Vagina (tissue), 2 donors: Measurements from ENCODE around the gene ZNF483. TPM values are rescaled to one million over a fixed set of nuclear protein-coding genes. Genes with fewer than 3 reads are reported as not detected.

Experiments used
- DNase-seq, 2 donors: peaks; one replicate each; pipeline ENCODE4 v3.0.0-alpha.2; 2017; ENCODE audit errors: extremely low spot score in 2 of 2
- H3K27ac ChIP-seq: fragments of 200-600 bp; sonication (generic); one replicate; pipeline ENCODE4 v1.5.1; 2019
- H3K27me3 ChIP-seq: fragments of 200-600 bp; sonication (generic); one replicate; pipeline ENCODE4 v1.5.1; 2019
- H3K36me3 ChIP-seq, 2 donors: fragments of 200-600 bp; sonication (generic); one replicate each; pipeline ENCODE4 v1.5.1; 2017 to 2019
- H3K4me1 ChIP-seq: fragments of 200-600 bp; sonication (generic); one replicate; pipeline ENCODE4 v1.5.1; 2019
- H3K4me3 ChIP-seq, 2 donors: fragments of 200-600 bp; sonication (generic); 1 replicate in 1 of 2; 2 replicates in 1 of 2; pipeline ENCODE4 v1.5.1; 2016 to 2019
- H3K9me3 ChIP-seq: fragments of 200-600 bp; sonication (generic); one replicate; pipeline ENCODE4 v1.5.1; 2019
- CTCF ChIP-seq, 3 experiments: fragments of 450-650 bp in 2 of 3; fragments of 200-600 bp in 1 of 3; sonication (generic) in 1 of 3; IDR thresholded peaks; one replicate each; pipeline ENCODE4 v1.5.1; 2017 to 2019; ENCODE audit warnings: antibody characterized with exemption in 3 of 3, mild to moderate bottlenecking in 2 of 3, moderate library complexity in 2 of 3
- POLR2A ChIP-seq, 2 donors: fragments of 450-650 bp; IDR thresholded peaks; one replicate each; pipeline ENCODE4 v1.6.1; 2017; ENCODE audit warnings: antibody characterized with exemption in 2 of 2, mild to moderate bottlenecking in 2 of 2, moderate library complexity in 2 of 2
- POLR2AphosphoS5 ChIP-seq, 2 donors: sonication (generic); formaldehyde crosslinking; IDR thresholded peaks; one replicate each; pipeline ENCODE4 v1.9.0; 2017; ENCODE audit warnings: antibody characterized with exemption in 2 of 2, mild to moderate bottlenecking in 2 of 2, low read depth in 1 of 2; ENCODE audit not compliant: insufficient read depth in 1 of 2
- intact Hi-C: fragments of 100-400 bp; cut with DNase I; formaldehyde crosslinking; loops from one replicate; pipeline ENCODE4 v1.15.1; 2023
- total RNA-seq: library from RNA; depleted of rRNA; stranded (reverse); fragments of >200 nt; gene quantifications from one replicate; pipeline ENCODE4 v1.2.3, GENCODE V29; 2016

Gene ZNF483
- total RNA-seq, result 8.8 TPM

- DNase-seq, result no peak
- Histone ChIP-seq H3K4me3 (peak within 1 kb of the TSS; percentile 72 to 90), H3K27me3 (no peaks in the 10 kb centered on the region), H3K4me1 (peaks cover 17% of the 10 kb centered on the region), H3K9me3 (no peaks in the 10 kb centered on the region), H3K27ac (peak within 1 kb of the TSS; percentile 77), H3K36me3 (peaks cover 0 to 16% of the 10 kb centered on the region in 2 donors)
- TF ChIP-seq POLR2AphosphoS5 (IDR thresholded peaks at IDR 0.05; ENCODE audit: insufficient read depth in 1 of 2, low read depth in 1 of 2), result peak in 1 of 2 donors; percentile 67
- TF ChIP-seq CTCF (IDR thresholded peaks at IDR 0.05), result no peak
- peak in 1 of 2 donors; percentile 4 for TF ChIP-seq POLR2A (IDR thresholded peaks at IDR 0.05)
- intact Hi-C loops, result no loop called here
Measured at GRCh38 chr9:111525056-111525977, at the start of gene ZNF483. Gene ZNF483, plus strand, starts transcription at chr9:111525179. Its CDS starts 2,217 bp downstream, at chr9:111527396.

GRCh38 chr9:111475195-111475594 lies 49.8 kb upstream of the ZNF483 start:
- no peak for DNase-seq
- no peak overlapping the region for H3K27ac ChIP-seq
- TF ChIP-seq POLR2A (IDR thresholded peaks at IDR 0.05) (no peak), POLR2AphosphoS5 (IDR thresholded peaks at IDR 0.05; ENCODE audit: insufficient read depth in 1 of 2, low read depth in 1 of 2) (no peak), CTCF (IDR thresholded peaks at IDR 0.05) (no peak)
- peaks cover 56% of the 10 kb centered on the region for H3K4me1 ChIP-seq
- H3K4me3 ChIP-seq, result no peak overlapping the region
- no peaks in the 10 kb centered on the region for H3K27me3 ChIP-seq
- intact Hi-C loops, result no loop called here
- H3K9me3 ChIP-seq, result no peaks in the 10 kb centered on the region
- H3K36me3 ChIP-seq, result no peaks in the 10 kb centered on the region

DNA sequence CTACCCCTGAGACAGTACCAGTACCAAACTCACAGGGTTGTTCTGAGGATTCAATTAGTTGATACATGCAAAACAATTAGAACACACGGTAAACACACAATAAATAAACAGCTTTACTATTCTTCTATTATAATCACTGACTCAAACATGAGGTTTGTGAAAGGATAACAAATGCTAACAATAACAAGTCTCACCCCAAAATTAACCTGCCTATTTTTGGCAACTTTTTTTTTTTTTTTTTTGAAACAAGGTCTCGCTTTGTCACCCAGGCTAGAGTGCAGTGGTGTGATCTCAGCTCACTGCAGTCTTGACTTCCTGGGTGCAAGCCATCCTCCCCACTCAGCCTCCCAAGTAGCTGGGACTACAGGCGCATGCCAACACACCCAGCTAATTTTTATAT lies 47.3 kb upstream of the ZNF483 start:
- Histone ChIP-seq H3K36me3 (no peaks in the 10 kb centered on the region), H3K27ac (no peak overlapping the region), H3K4me3 (no peak overlapping the region), H3K4me1 (peaks cover 63% of the 10 kb centered on the region), H3K9me3 (no peaks in the 10 kb centered on the region), H3K27me3 (no peaks in the 10 kb centered on the region)
- no peak for DNase-seq
- no peak for TF ChIP-seq POLR2A (IDR thresholded peaks at IDR 0.05)
- no peak for TF ChIP-seq POLR2AphosphoS5 (IDR thresholded peaks at IDR 0.05; ENCODE audit: insufficient read depth in 1 of 2, low read depth in 1 of 2)
- no peak for TF ChIP-seq CTCF (IDR thresholded peaks at IDR 0.05)
- intact Hi-C loops, result no loop called here

DNA sequence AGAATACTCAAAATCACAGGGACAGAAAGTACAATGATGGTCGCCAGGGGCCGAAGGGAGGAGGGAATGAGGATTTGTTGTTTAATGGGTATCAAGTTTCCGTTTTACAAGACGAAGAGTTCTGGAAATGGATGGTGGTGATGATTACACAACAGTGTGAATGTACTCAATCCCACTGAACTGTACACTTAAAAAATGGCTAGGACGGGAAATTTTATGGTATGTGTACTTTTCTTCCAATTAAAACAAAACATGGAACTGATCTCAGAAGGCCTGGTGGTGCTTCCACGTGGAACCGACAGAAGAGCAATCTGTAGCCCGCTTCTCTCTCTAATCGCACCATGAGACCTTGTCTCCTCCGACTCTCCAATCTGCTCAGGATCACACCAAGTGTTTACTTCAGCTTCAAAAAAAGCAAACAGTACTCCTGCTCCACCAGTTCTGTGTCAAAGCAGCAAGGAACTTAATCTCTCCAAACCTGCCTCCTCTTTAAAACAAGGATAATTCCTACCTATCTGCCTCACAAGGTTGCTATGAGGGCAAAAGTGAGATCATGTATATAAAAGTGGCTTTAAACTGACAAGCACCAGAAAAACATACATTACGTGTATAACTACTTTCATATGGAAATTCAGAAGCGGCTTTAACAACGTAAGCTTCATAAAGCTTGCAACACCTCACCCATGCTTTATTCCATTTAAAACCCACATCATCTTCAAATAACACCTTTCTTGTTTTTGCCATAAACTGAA lies 42.9 kb upstream of the ZNF483 start:
- Histone ChIP-seq H3K4me1 (peaks cover 39% of the 10 kb centered on the region), H3K27ac (peak overlapping the region; percentile 96)
- intact Hi-C loops, result no loop called here

More for the DNA sequence above, 42.9 kb upstream of the ZNF483 start:
- Histone ChIP-seq H3K36me3 (no peaks in the 10 kb centered on the region), H3K9me3 (no peaks in the 10 kb centered on the region), H3K27me3 (no peaks in the 10 kb centered on the region), H3K4me3 (peak overlapping the region; percentile 76 to 87)
- no peak for DNase-seq
- no peak for TF ChIP-seq POLR2A (IDR thresholded peaks at IDR 0.05)
- TF ChIP-seq CTCF (IDR thresholded peaks at IDR 0.05), result no peak
- no peak for TF ChIP-seq POLR2AphosphoS5 (IDR thresholded peaks at IDR 0.05; ENCODE audit: insufficient read depth in 1 of 2, low read depth in 1 of 2)
